B cell (primary cell): ENCODE results near the gene CREB3L1. TPM values are rescaled to one million over a fixed set of nuclear protein-coding genes. Genes with fewer than 3 reads are reported as not detected.

Experiments
- ATAC-seq: fragments of 200-7000 bp; cut with Tn5 transposase; one replicate; pipeline ENCODE4 v1.10.0; 2021; ENCODE audit warnings: low read depth, mild to moderate bottlenecking, moderate number of reproducible peaks, moderate library complexity
- CTCF ChIA-PET: fragments of 350-600 bp; sonication (Branson Sonifier 250); formaldehyde crosslinking; loops from one replicate; lab custom pipeline; 2021; ENCODE audit warnings: antibody characterized with exemption, inconsistent platforms; lab: Charles Lee
- POLR2A ChIA-PET: fragments of 350-600 bp; sonication (Branson Sonifier 250); formaldehyde crosslinking; loops from one replicate; lab custom pipeline; 2021; ENCODE audit warnings: antibody characterized with exemption; lab: Charles Lee
- DNase-seq: peaks from one replicate; pipeline ENCODE4 v3.0.0; 2013
- H2AFZ ChIP-seq: 2 replicates; pipeline ENCODE4 v1.6.1; 2012; ENCODE audit warnings: mild to moderate bottlenecking, low read depth, low read length; ENCODE audit not compliant: insufficient read depth, poor library complexity, severe bottlenecking
- H3K27ac ChIP-seq, 2 donors: 1 replicate in 1 of 2; 2 replicates in 1 of 2; pipeline ENCODE4 v1.5.1; 2012 to 2013; ENCODE audit warnings: low read length in 2 of 2, mild to moderate bottlenecking in 2 of 2, moderate library complexity in 1 of 2
- H3K27me3 ChIP-seq, 4 experiments: fragments of 200-600 bp in 1 of 4; sonication (generic) in 1 of 4; replicated peaks in 1 of 4; 1 replicate in 2 of 4; 2 replicates in 2 of 4; pipeline versions ENCODE4 v1.6.1 to v1.7.0; 2013 to 2016; ENCODE audit warnings: low read length in 3 of 4, mild to moderate bottlenecking in 2 of 4, mixed read lengths in 1 of 4, moderate library complexity in 1 of 4; ENCODE audit not compliant: insufficient read depth in 4 of 4, control insufficient read depth in 3 of 4; ENCODE audit errors: control extremely low read depth in 1 of 4
- H3K36me3 ChIP-seq, 2 experiments: replicated peaks in 1 of 2; 1 replicate in 1 of 2; 2 replicates in 1 of 2; pipeline versions ENCODE4 v1.6.1 to v1.7.1; 2013; ENCODE audit warnings: low read length in 1 of 2; ENCODE audit not compliant: insufficient read depth in 2 of 2, control insufficient read depth in 1 of 2; ENCODE audit errors: control extremely low read depth in 1 of 2, extremely low read depth in 1 of 2
- H3K4me1 ChIP-seq, 2 donors: fragments of 200-600 bp in 1 of 2; sonication (generic) in 1 of 2; 1 replicate in 1 of 2; 2 replicates in 1 of 2; pipeline versions ENCODE4 v1.5.1 to v1.6.1; 2013 to 2017; ENCODE audit warnings: low read length in 2 of 2; ENCODE audit not compliant: control insufficient read depth in 2 of 2, insufficient read depth in 2 of 2
- H3K4me2 ChIP-seq: replicated peaks from 2 replicates; pipeline ENCODE3; 2012; ENCODE audit warnings: mild to moderate bottlenecking, low read depth, low read length; ENCODE audit not compliant: poor library complexity, severe bottlenecking
- H3K4me3 ChIP-seq, 5 experiments: fragments of 200-600 bp in 1 of 5; sonication (generic) in 1 of 5; 1 replicate in 3 of 5; 2 replicates in 2 of 5; pipeline versions ENCODE4 v1.5.1 to v1.7.0; 2011 to 2016; ENCODE audit warnings: low read length in 4 of 5, mild to moderate bottlenecking in 4 of 5, low read depth in 2 of 5, control low read depth in 1 of 5, moderate library complexity in 1 of 5; ENCODE audit not compliant: insufficient read depth in 1 of 5; ENCODE audit errors: control extremely low read depth in 1 of 5, extremely low read depth in 1 of 5
- H3K79me2 ChIP-seq: fragments of 200-600 bp; sonication (generic); one replicate; pipeline ENCODE4 v1.6.0; 2016; ENCODE audit warnings: low read length; ENCODE audit not compliant: control insufficient read depth, insufficient read depth
- H3K9ac ChIP-seq: fragments of 200-600 bp; sonication (generic); 2 replicates; pipeline ENCODE4 v1.6.1; 2017; ENCODE audit warnings: mild to moderate bottlenecking, low read length, moderate library complexity
- H3K9me3 ChIP-seq, 3 donors: one replicate each; pipeline versions ENCODE4 v1.6.1 to v1.7.1; 2013; ENCODE audit warnings: low read length in 2 of 3; ENCODE audit not compliant: control insufficient read depth in 2 of 3, insufficient read depth in 1 of 3; ENCODE audit errors: control extremely low read depth in 1 of 3
- H4K20me1 ChIP-seq: 2 replicates; pipeline ENCODE4 v1.6.0; 2012; ENCODE audit warnings: mild to moderate bottlenecking, low read length; ENCODE audit not compliant: insufficient read depth, control insufficient read depth, poor library complexity, severe bottlenecking
- H3K27ac Mint-ChIP-seq: one replicate; pipeline ENCODE4 v1.8.0; 2021; ENCODE audit warnings: mixed read lengths
- H3K27me3 Mint-ChIP-seq: one replicate; pipeline ENCODE4 v1.8.0; 2021; ENCODE audit warnings: mixed read lengths
- H3K4me1 Mint-ChIP-seq: one replicate; pipeline ENCODE4 v1.8.0; 2021; ENCODE audit warnings: mixed read lengths
- H3K4me3 Mint-ChIP-seq: one replicate; pipeline ENCODE4 v1.8.0; 2021; ENCODE audit warnings: mixed read lengths
- H3K9me3 Mint-ChIP-seq: one replicate; pipeline ENCODE4 v1.8.0; 2022; ENCODE audit warnings: mixed read lengths; ENCODE audit not compliant: insufficient read depth
- CTCF ChIP-seq: fragments of 200-600 bp; IDR thresholded peaks from one replicate; pipeline ENCODE4 v1.8.0; 2022; ENCODE audit warnings: antibody characterized with exemption, mild to moderate bottlenecking
- EZH2 ChIP-seq: IDR thresholded peaks from 2 replicates; pipeline ENCODE4 v1.6.1; 2012; ENCODE audit warnings: borderline replicate concordance, low read depth, mild to moderate bottlenecking, moderate library complexity, low read length; ENCODE audit not compliant: insufficient read depth, poor library complexity, severe bottlenecking
- WGBS: methylation state at CpG from one replicate; pipeline ENCODE4 v1.1.5; 2013; ENCODE audit warnings: missing lambda C conversion rate; ENCODE audit not compliant: insufficient coverage; 5-methylcytosine and 5-hydroxymethylcytosine counted together
- intact Hi-C: fragments of 100-400 bp; cut with micrococcal nuclease; formaldehyde crosslinking; loops from one replicate; pipeline ENCODE4 v1.10.0; 2022
- polyA plus RNA-seq: library from polyadenylated mRNA; depleted of rRNA; stranded (reverse); fragments of >200 nt; gene quantifications from 2 replicates; pipeline ENCODE4 v1.2.3, GENCODE V29; 2012
- total RNA-seq, 2 donors: library from RNA; stranded (reverse); fragments of 120-200 nt in 1 of 2; gene quantifications; 1 replicate in 1 of 2; 2 replicates in 1 of 2; pipeline versions ENCODE4 v1.2.3 to v1.2.4, GENCODE V29; 2013 to 2022

The CREB3L1 gene
- total and polyA plus RNA-seq, 2 donors (not counting 1 experiment from before 2014, with no cell fraction given) = not detected

GRCh38 chr11:46279126-46280099 is 2.0 kb downstream of the CREB3L1 start:
- intact Hi-C loops = no loop called here
- peaks cover 0 to 60% (median 21%) of the 10 kb centered on the region in 4 experiments for H3K27me3 ChIP-seq
- CTCF ChIA-PET = no interaction called here

More at GRCh38 chr11:46279126-46280099, 2.0 kb downstream of the CREB3L1 start:
- Histone ChIP-seq H3K27ac (no peak overlapping the region), H3K9ac (no peak overlapping the region), H2AFZ (no peak overlapping the region), H3K4me2 (no peak overlapping the region), H3K4me3 (no peak overlapping the region), H3K79me2 (no peaks in the 10 kb centered on the region), H3K36me3 (no peaks in the 10 kb centered on the region), H4K20me1 (no peaks in the 10 kb centered on the region), H3K9me3 (peaks cover 0 to 2% (median 0%) of the 10 kb centered on the region in 3 donors), H3K4me1 (peaks cover 10 to 12% of the 10 kb centered on the region in 2 donors)
- Mint-ChIP-seq H3K9me3 (no peaks in the 10 kb centered on the region), H3K4me3 (no peak overlapping the region), H3K4me1 (peaks cover 8% of the 10 kb centered on the region), H3K27ac (no peak overlapping the region), H3K27me3 (peaks cover 69% of the 10 kb centered on the region)
- DNase-seq (no peak), ATAC-seq (no peak)
- TF ChIP-seq CTCF = no peak
- TF ChIP-seq EZH2 = no peak
- POLR2A ChIA-PET = no interaction called here
- 82% methylated on average over 15 of the region's 15 CpGs for WGBS
